Activated T-cell treated with anti-CD3 and anti-CD28 coated beads, Interleukin-2, amount 50 U/mL, for 4 hours (primary cell): ENCODE data around the gene ITIH1. TPM values are rescaled to one million over a fixed set of nuclear protein-coding genes. Genes with fewer than 3 reads are reported as not detected.
A peak's percentile ranks its signal among the peaks of the same experiment; 100 is the strongest.
"Not testable (repeated sequence)": the region's sequence is repeated elsewhere in the genome, so short reads cannot be mapped to it uniquely, and the experiment has no call there.

ENCODE experiments used
- ATAC-seq, 2 donors: fragments of 200-7000 bp; cut with Tn5 transposase; one replicate each; pipeline ENCODE4 v1.10.0; 2021
- DNase-seq: peaks from one replicate; pipeline ENCODE4 v3.0.0-alpha.2; 2020
- H3K27me3 Mint-ChIP-seq: one replicate; pipeline ENCODE4 v1.8.0; 2021; ENCODE audit warnings: low read depth, mixed read lengths
- H3K36me3 Mint-ChIP-seq: one replicate; pipeline ENCODE4 v1.8.0; 2022; ENCODE audit warnings: mixed read lengths; ENCODE audit not compliant: insufficient read depth
- H3K4me1 Mint-ChIP-seq: one replicate; pipeline ENCODE4 v1.8.0; 2021; ENCODE audit warnings: low read depth, mixed read lengths
- H3K4me3 Mint-ChIP-seq: one replicate; pipeline ENCODE4 v1.8.0; 2021; ENCODE audit warnings: mild to moderate bottlenecking, moderate library complexity, mixed read lengths
- H3K9me3 Mint-ChIP-seq: one replicate; pipeline ENCODE4 v1.8.0; 2021; ENCODE audit warnings: mixed read lengths
- total RNA-seq, 3 donors: library from RNA; stranded (reverse); gene quantifications; one replicate each; pipeline ENCODE4 v1.2.1, GENCODE V29; 2021

ITIH1 gene
- total RNA-seq, 3 donors from 2014 or later = 0.15 to 0.19 TPM; not detected in 1

DNA sequence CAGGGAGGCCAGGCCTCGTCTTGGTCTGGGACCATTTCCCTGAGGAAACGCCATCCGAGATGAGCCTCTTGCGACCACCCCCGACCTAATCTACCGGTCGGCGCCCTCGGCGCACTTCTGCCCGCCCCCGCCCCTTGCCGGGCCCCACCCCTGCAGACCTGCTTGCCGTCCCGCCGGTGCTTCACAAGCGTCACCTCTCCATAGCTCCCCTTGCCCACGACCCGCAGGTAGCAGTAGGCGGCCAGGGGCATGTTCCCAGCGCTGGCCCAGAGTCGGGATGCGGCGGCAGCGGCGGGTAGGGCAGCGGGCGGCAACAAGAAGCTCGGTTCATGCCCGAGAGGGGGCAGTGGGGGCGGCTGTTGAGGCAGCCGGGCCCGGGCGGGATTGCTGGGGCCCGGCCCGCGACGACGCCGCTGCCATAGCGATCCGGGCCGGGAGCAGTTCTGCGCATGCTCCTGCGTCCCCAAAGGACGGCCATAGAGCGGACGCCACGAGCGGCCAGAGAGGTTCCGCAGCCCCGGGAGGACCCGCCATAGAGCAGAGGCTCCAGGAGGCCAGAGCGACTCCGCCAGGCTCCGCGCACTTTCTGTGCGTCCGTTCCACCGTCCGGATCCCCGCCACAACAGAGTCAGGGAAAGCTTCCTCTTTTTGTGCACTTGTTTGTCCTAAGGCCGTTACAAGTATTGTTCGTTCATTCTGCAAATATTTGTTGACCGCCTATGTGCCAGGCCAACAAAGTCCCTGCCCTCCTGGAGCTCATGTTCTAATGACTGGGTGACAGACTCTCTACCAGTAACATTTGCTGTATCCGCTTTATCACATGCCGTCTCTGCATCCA, 6.7 kb upstream of the ITIH1 start, which contains the start of gene NEK4:
TSS of gene NEK4 (minus strand) at position 445 of the 838 bp plus-strand sequence. CDS start at position 251, 194 bp downstream.
- DNase-seq (peak; percentile 77), ATAC-seq (peak; percentile 96 to 97)
- no peaks in the 10 kb centered on the region for H3K9me3 Mint-ChIP-seq
- H3K4me1 Mint-ChIP-seq = peaks cover 21% of the 10 kb centered on the region
- H3K36me3 Mint-ChIP-seq = peaks cover 9% of the 10 kb centered on the region
- H3K4me3 Mint-ChIP-seq = peak within 1 kb of the TSS; percentile 91
- H3K27me3 Mint-ChIP-seq = no peaks in the 10 kb centered on the region

DNA sequence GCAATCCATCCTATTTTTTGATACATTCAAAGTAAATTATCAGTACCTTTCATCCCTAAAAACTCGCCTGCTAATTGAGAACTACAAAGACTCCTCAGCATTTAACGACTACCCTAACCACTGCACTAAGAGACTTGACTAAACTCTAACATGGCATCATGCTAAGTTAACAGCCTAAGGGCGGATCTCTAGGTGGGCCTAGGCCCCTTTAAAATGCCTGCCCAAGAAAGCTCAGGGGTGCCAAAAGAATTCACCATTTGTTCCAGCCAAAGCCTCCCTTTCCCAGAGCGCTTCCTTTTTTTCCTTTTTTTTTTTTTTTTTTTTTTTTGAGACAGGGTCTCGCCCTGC, 6.1 kb upstream of the ITIH1 start:
- DNase-seq = no peak
- peak overlapping the region; percentile 91 for H3K4me3 Mint-ChIP-seq
- peaks cover 5% of the 10 kb centered on the region for H3K36me3 Mint-ChIP-seq
- H3K9me3 Mint-ChIP-seq = no peaks in the 10 kb centered on the region
- H3K4me1 Mint-ChIP-seq = peaks cover 21% of the 10 kb centered on the region
- ATAC-seq = peak; percentile 8 to 26
- no peaks in the 10 kb centered on the region for H3K27me3 Mint-ChIP-seq

- Mint-ChIP-seq H3K4me1 (peaks cover 21% of the 10 kb centered on the region), H3K27me3 (no peaks in the 10 kb centered on the region), H3K9me3 (no peaks in the 10 kb centered on the region), H3K4me3 (peak overlapping the region; percentile 91), H3K36me3 (peaks cover 4% of the 10 kb centered on the region)
- DNase-seq = no peak
- no peak for ATAC-seq
Observed at GRCh38 chr3:52771702-52772101, 5.7 kb upstream of the ITIH1 start.

DNA sequence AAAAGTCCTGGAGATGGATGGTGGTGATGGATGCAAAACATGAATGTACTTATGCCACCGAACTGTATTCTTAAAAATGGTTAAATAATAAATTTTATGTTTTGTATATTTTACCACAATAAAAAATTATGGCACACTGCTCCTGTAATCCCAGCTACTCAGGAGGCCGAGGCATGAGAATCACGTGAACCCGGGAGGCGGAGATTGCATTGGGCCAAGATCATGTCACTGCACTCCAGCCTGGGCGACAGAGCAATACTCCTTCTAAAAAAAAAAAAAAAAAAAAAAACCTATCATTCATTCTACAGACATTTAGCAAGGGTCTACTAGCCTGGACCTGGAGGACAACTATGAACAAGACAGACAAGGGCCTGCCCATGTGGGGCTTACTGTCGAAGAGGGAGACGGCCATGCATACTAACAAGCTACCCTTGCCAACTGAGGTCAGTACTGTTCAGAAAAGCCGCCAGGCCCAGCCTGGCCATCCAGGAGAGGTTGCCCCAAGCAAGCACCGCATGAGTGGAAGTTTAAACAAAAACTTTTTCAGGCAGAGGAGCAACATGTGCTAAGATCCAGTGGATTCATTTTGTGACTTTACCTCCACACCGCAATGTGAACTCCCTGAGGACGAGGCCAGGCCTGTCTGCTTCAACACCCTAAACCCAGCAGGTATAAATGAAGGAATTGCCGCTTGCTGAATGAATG, 3.9 kb upstream of the ITIH1 start:
- Mint-ChIP-seq H3K4me1 (peaks cover 21% of the 10 kb centered on the region), H3K9me3 (no peaks in the 10 kb centered on the region), H3K36me3 (no peaks in the 10 kb centered on the region), H3K4me3 (no peak overlapping the region), H3K27me3 (no peaks in the 10 kb centered on the region)
- DNase-seq (no peak), ATAC-seq (no peak)

- Mint-ChIP-seq H3K36me3 (no peaks in the 10 kb centered on the region), H3K9me3 (no peaks in the 10 kb centered on the region), H3K4me1 (peaks cover 21% of the 10 kb centered on the region), H3K27me3 (no peaks in the 10 kb centered on the region), H3K4me3 (no peak overlapping the region)
- no peak for DNase-seq
- no peak for ATAC-seq
Observed at GRCh38 chr3:52774066-52774713, 3.2 kb upstream of the ITIH1 start.

- no peak overlapping the region for H3K4me3 Mint-ChIP-seq
- DNase-seq (no peak), ATAC-seq (no peak)
- no peaks in the 10 kb centered on the region for H3K9me3 Mint-ChIP-seq
- H3K4me1 Mint-ChIP-seq = peaks cover 11% of the 10 kb centered on the region
- no peaks in the 10 kb centered on the region for H3K36me3 Mint-ChIP-seq
- no peaks in the 10 kb centered on the region for H3K27me3 Mint-ChIP-seq
Observed at GRCh38 chr3:52774901-52775864, 2.2 kb upstream of the ITIH1 start.

GRCh38 chr3:52775877-52776276, 1.5 kb upstream of the ITIH1 start:
- DNase-seq = no peak
- H3K27me3 Mint-ChIP-seq = no peaks in the 10 kb centered on the region
- no peaks in the 10 kb centered on the region for H3K9me3 Mint-ChIP-seq
- ATAC-seq = no peak
- no peak overlapping the region for H3K4me3 Mint-ChIP-seq
- peaks cover 11% of the 10 kb centered on the region for H3K4me1 Mint-ChIP-seq
- no peaks in the 10 kb centered on the region for H3K36me3 Mint-ChIP-seq

- H3K4me3 Mint-ChIP-seq, DNase-seq, H3K36me3 Mint-ChIP-seq, H3K9me3 Mint-ChIP-seq, ATAC-seq, H3K27me3 Mint-ChIP-seq, H3K4me1 Mint-ChIP-seq: not testable (repeated sequence)
Observed at GRCh38 chr3:52776486-52776885, 913 bp upstream of the ITIH1 start.

- no peaks in the 10 kb centered on the region for H3K36me3 Mint-ChIP-seq
- peaks cover 7% of the 10 kb centered on the region for H3K27me3 Mint-ChIP-seq
- H3K4me1 Mint-ChIP-seq = no peaks in the 10 kb centered on the region
- H3K4me3 Mint-ChIP-seq = no peak overlapping the region
- no peaks in the 10 kb centered on the region for H3K9me3 Mint-ChIP-seq
- no peak for DNase-seq
- ATAC-seq = no peak
Observed at GRCh38 chr3:52777959-52778805, 783 bp downstream of the ITIH1 start.

DNA sequence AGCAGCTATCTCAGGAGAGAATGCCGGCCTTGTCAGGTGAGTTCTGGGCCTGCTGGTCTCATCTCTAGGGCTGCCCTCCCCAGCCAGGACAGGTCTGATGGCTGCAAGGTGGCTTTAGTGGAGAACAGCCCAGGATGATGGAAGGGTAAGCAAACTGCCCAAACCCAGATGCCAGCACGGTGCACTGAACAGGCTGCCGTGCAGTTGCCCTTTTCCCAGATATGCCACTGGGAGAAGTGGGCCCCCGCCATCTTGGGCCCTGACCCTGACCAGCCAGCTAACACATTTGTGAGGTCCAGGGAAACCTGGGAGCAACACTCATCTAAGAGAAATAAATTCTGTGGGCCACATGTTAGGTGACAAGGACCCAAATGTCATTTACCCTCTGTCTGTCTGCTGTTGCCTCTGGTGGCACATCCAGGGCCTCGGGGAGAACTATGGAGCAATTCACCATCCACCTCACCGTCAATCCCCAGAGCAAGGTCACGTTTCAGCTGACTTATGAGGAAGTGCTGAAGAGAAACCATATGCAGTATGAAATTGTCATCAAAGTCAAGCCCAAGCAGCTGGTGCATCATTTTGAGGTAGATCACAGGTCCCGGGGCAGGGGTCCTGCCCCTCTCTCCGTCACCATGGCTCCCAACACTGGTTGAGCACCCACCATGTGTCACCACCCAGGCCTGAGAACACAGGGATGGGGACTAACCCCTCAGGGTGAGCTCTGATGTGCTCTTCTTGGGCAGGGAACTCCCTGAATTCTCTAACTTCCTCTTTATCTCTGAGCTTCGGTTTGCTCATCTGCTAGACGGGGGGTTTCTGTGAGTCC, 1.8 kb downstream of the ITIH1 start:
- H3K4me1 Mint-ChIP-seq = no peaks in the 10 kb centered on the region
- DNase-seq = no peak
- peaks cover 7% of the 10 kb centered on the region for H3K27me3 Mint-ChIP-seq
- H3K36me3 Mint-ChIP-seq = no peaks in the 10 kb centered on the region
- no peak for ATAC-seq
- no peak overlapping the region for H3K4me3 Mint-ChIP-seq
- no peaks in the 10 kb centered on the region for H3K9me3 Mint-ChIP-seq

- Mint-ChIP-seq H3K4me1 (no peaks in the 10 kb centered on the region), H3K9me3 (no peaks in the 10 kb centered on the region), H3K36me3 (no peaks in the 10 kb centered on the region), H3K27me3 (peaks cover 7% of the 10 kb centered on the region), H3K4me3 (no peak overlapping the region)
- ATAC-seq (no peak), DNase-seq (no peak)
Observed at GRCh38 chr3:52779837-52780585, 2.6 kb downstream of the ITIH1 start.

DNA sequence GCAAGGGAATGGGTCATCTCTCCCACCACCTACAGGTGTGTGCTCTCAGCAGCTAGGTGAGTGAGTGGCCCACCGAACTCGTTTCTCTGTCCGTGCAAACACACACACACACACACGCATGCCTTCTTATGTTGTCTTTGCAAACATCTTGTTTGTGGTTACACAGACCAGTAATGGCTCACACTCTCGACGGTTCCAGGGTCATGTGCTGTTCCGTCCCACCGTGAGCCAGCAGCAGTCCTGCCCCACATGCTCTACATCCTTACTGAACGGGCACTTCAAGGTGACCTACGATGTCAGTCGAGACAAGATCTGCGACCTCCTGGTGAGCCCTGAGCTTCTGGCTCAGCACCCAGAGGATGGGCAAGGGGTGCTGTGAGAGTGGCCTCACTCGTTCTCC, 4.3 kb downstream of the ITIH1 start:
- H3K27me3 Mint-ChIP-seq = peaks cover 7% of the 10 kb centered on the region
- no peak overlapping the region for H3K4me3 Mint-ChIP-seq
- H3K4me1 Mint-ChIP-seq = no peaks in the 10 kb centered on the region
- DNase-seq = no peak
- no peak for ATAC-seq
- H3K9me3 Mint-ChIP-seq = no peaks in the 10 kb centered on the region
- no peaks in the 10 kb centered on the region for H3K36me3 Mint-ChIP-seq
